GM12878 (cell line): ENCODE data around the gene PUSL1. TPM values are rescaled to one million over a fixed set of nuclear protein-coding genes. Genes with fewer than 3 reads are reported as not detected.

Experiments
- FOS ChIP-seq: IDR thresholded peaks from 3 replicates; pipeline ENCODE4 v1.6.1; 2011; ENCODE audit warnings: borderline replicate concordance; ENCODE audit not compliant: insufficient read length; ENCODE audit errors: extremely low read depth
- NFXL1 ChIP-seq: fragments of 450-650 bp; IDR thresholded peaks from 2 replicates; pipeline ENCODE4 v1.6.1; 2017; ENCODE audit warnings: antibody characterized with exemption, mild to moderate bottlenecking, borderline replicate concordance
- NR2C2 ChIP-seq: IDR thresholded peaks from 2 replicates; pipeline ENCODE4 v1.6.1; 2011; ENCODE audit warnings: borderline replicate concordance, low read depth; ENCODE audit not compliant: control insufficient read depth, insufficient read length
- TCF7 ChIP-seq: IDR thresholded peaks from 2 replicates; pipeline ENCODE4 v1.6.1; 2014; ENCODE audit warnings: antibody characterized with exemption, borderline replicate concordance
- polyA plus RNA-seq, 11 experiments: library from polyadenylated mRNA; depleted of rRNA in 4 of 11; unstranded in 6 of 11; stranded (reverse) in 5 of 11; fragments of >200 nt; fragmentation: Nextera tagmentation in 4 of 11; fragmentation: Illumina TruSeq in 1 of 11; extraction: Ambion mirVana in 4 of 11; extraction: Trizol in 1 of 11; gene quantifications; 1 replicate in 1 of 11; 2 replicates in 10 of 11; pipeline versions ENCODE4 v1.2.1 to v1.2.3, GENCODE V29; 2011 to 2016; ENCODE audit warnings: inconsistent platforms in 2 of 11, missing spikeins in 2 of 11, low read depth in 1 of 11
- total RNA-seq, 4 experiments: library from RNA; depleted of rRNA in 3 of 4; stranded (reverse); fragments of >200 nt in 3 of 4; fragmentation: Illumina TruSeq in 1 of 4; extraction: Trizol in 1 of 4; gene quantifications; 2 replicates each; pipeline versions ENCODE4 v1.2.1 to v1.2.3, GENCODE V29; 2013 to 2021
- TF ChIP-seq, protein P1 (sequence below): IDR thresholded peaks from 2 replicates; pipeline ENCODE4 v1.6.1; 2012; ENCODE audit warnings: mild to moderate bottlenecking, low read depth, low read length
- TF ChIP-seq, protein P2 (sequence below): IDR thresholded peaks from 2 replicates; pipeline ENCODE4 v1.6.1; 2011; ENCODE audit warnings: borderline replicate concordance, low read depth, mild to moderate bottlenecking, moderate library complexity, mixed read lengths, low read length; ENCODE audit not compliant: insufficient read depth; ENCODE audit errors: extremely low read length

Gene PUSL1
- total and polyA plus RNA-seq, 10 of the 15 experiments (the other 5 are each of a cell fraction or from before 2014, with no cell fraction given), result 0.16 to 28.4 (median 15.1) TPM

DNA sequence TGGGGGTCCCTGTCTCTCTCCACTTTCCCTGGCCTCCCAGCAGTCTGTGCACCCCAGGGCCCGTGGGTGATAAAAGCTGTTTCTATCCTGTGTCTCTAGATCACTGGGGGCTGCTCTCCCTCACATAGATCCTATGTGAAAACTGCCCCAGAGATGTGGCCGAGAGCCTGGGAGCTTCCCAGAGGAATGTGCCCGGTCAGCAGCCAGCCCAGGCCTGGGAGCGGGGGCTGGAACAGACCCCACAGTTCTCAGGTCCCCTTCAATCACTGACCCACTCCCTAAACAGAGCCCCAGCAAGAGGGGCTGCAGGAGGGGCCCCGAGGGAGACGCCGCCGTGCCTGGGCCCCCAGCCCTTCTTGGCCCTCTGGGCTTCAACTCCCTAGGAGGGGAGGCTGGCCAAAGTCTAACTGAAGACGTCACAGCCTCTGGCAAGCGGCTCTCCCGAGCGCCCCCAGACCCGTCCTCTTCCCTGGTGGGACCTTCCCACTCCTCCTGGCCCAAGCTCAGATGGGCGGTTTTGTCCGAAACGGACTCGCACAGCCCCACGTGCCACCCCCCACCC, 49.6 kb downstream of the PUSL1 start (continued):
- TF ChIP-seq, protein P1, sequence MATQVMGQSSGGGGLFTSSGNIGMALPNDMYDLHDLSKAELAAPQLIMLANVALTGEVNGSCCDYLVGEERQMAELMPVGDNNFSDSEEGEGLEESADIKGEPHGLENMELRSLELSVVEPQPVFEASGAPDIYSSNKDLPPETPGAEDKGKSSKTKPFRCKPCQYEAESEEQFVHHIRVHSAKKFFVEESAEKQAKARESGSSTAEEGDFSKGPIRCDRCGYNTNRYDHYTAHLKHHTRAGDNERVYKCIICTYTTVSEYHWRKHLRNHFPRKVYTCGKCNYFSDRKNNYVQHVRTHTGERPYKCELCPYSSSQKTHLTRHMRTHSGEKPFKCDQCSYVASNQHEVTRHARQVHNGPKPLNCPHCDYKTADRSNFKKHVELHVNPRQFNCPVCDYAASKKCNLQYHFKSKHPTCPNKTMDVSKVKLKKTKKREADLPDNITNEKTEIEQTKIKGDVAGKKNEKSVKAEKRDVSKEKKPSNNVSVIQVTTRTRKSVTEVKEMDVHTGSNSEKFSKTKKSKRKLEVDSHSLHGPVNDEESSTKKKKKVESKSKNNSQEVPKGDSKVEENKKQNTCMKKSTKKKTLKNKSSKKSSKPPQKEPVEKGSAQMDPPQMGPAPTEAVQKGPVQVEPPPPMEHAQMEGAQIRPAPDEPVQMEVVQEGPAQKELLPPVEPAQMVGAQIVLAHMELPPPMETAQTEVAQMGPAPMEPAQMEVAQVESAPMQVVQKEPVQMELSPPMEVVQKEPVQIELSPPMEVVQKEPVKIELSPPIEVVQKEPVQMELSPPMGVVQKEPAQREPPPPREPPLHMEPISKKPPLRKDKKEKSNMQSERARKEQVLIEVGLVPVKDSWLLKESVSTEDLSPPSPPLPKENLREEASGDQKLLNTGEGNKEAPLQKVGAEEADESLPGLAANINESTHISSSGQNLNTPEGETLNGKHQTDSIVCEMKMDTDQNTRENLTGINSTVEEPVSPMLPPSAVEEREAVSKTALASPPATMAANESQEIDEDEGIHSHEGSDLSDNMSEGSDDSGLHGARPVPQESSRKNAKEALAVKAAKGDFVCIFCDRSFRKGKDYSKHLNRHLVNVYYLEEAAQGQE, result no peak
- TF ChIP-seq NR2C2, result no peak
- TF ChIP-seq TCF7, result no peak
- no peak for TF ChIP-seq FOS
- TF ChIP-seq, protein P2, sequence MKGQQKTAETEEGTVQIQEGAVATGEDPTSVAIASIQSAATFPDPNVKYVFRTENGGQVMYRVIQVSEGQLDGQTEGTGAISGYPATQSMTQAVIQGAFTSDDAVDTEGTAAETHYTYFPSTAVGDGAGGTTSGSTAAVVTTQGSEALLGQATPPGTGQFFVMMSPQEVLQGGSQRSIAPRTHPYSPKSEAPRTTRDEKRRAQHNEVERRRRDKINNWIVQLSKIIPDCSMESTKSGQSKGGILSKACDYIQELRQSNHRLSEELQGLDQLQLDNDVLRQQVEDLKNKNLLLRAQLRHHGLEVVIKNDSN, result no peak
- no peak for TF ChIP-seq NFXL1
